Epithelial cell of proximal tubule (primary cell): ENCODE data around the gene ABCC2. TPM values are rescaled to one million over a fixed set of nuclear protein-coding genes. Genes with fewer than 3 reads are reported as not detected.

Experiments used
- DNase-seq: peaks from one replicate; pipeline ENCODE4 v3.0.0-alpha.2; 2011; ENCODE audit warnings: low read depth
- H3K4me3 ChIP-seq: 2 replicates; pipeline ENCODE4 v1.5.1; 2011; ENCODE audit warnings: low read depth, mild to moderate bottlenecking, low read length
- CTCF ChIP-seq: conservative IDR thresholded peaks from 2 replicates; pipeline ENCODE4 v1.5.1; 2012; ENCODE audit warnings: low read depth, mild to moderate bottlenecking, low read length
- total RNA-seq: library from RNA; depleted of rRNA; stranded (reverse); fragments of >200 nt; gene quantifications from 2 replicates; pipeline ENCODE4 v1.2.3, GENCODE V29; 2015

Gene ABCC2
- total RNA-seq, 1 donor from 2014 or later, result 0.17 TPM

GRCh38 chr10:99806091-99806490 is 23.7 kb downstream of the ABCC2 start:
- TF ChIP-seq CTCF, result no peak
- DNase-seq, result no peak
- no peak overlapping the region for H3K4me3 ChIP-seq

GRCh38 chr10:99807786-99808185 is 25.3 kb downstream of the ABCC2 start:
- H3K4me3 ChIP-seq, result no peak overlapping the region
- TF ChIP-seq CTCF, result no peak
- DNase-seq, result no peak

- TF ChIP-seq CTCF, result no peak
- H3K4me3 ChIP-seq, result no peak overlapping the region
- no peak for DNase-seq
Measured at GRCh38 chr10:99808270-99808669, 25.8 kb downstream of the ABCC2 start.

- no peak overlapping the region for H3K4me3 ChIP-seq
- TF ChIP-seq CTCF, result no peak
- no peak for DNase-seq
Measured at GRCh38 chr10:99809481-99809880, 27.0 kb downstream of the ABCC2 start.

- TF ChIP-seq CTCF, result no peak
- no peak overlapping the region for H3K4me3 ChIP-seq
- DNase-seq, result no peak
Measured at GRCh38 chr10:99809931-99810615, 27.6 kb downstream of the ABCC2 start.

GRCh38 chr10:99812177-99812576 is 29.7 kb downstream of the ABCC2 start:
- no peak for TF ChIP-seq CTCF
- no peak overlapping the region for H3K4me3 ChIP-seq
- no peak for DNase-seq

GRCh38 chr10:99814143-99814542 is 31.7 kb downstream of the ABCC2 start:
- no peak overlapping the region for H3K4me3 ChIP-seq
- no peak for TF ChIP-seq CTCF
- no peak for DNase-seq
